HCT116 (cell line): ENCODE results near the gene OR5P2. TPM values are rescaled to one million over a fixed set of nuclear protein-coding genes. Genes with fewer than 3 reads are reported as not detected.

ENCODE experiments used
- ATAC-seq: fragments of 200-7000 bp; cut with Tn5 transposase; 2 replicates; pipeline ENCODE4 v1.9.1; 2020; ENCODE audit warnings: mild to moderate bottlenecking, moderate library complexity
- BruUV-seq: library from RNA; stranded (reverse); fragments of 400-500 nt; replicated peaks from 2 replicates; lab custom pipeline; 2021; lab: Mats Ljungman, UMichigan
- CTCF ChIA-PET: fragments of 300-600 bp; sonication (Branson Sonifier 250); formaldehyde crosslinking; loops from one replicate; lab custom pipeline; 2021; ENCODE audit warnings: antibody characterized with exemption; lab: Charles Lee
- POLR2A ChIA-PET: fragments of 300-600, 350-600 bp; sonication (Branson Sonifier 250); formaldehyde crosslinking; loops from one replicate; lab custom pipeline; 2021; ENCODE audit warnings: antibody characterized with exemption; lab: Charles Lee
- RAD21 ChIA-PET, 2 experiments: fragments of 300-600 bp; sonication (Branson Sonifier 250); formaldehyde crosslinking; loops; one replicate each; lab custom pipeline; 2023; ENCODE audit warnings: low total read pairs in 2 of 2; ENCODE audit not compliant: uncharacterized antibody in 2 of 2, unreplicated experiment in 2 of 2, low non-redundant PET in 1 of 2; lab: Charles Lee
- DNase-seq: peaks from one replicate; pipeline ENCODE4 v3.0.0-alpha.2; 2010; ENCODE audit warnings: low read depth, low spot score
- H2AFZ ChIP-seq: fragments of 200-600 bp; shearing (Covaris generic), sonication (generic); 2 replicates; pipeline ENCODE4 v1.6.1; 2017; ENCODE audit warnings: low read depth, mixed run types, mixed read lengths, antibody characterized with exemption, low read length; ENCODE audit not compliant: poor library complexity, severe bottlenecking
- H3K27ac ChIP-seq: 2 replicates; pipeline ENCODE4 v1.5.1; 2012; ENCODE audit warnings: low read depth, low read length
- H3K27me3 ChIP-seq: fragments of 200-600 bp; sonication (generic); 2 replicates; pipeline ENCODE4 v1.6.1; 2016; ENCODE audit warnings: mixed run types, low read length, mixed read lengths; ENCODE audit not compliant: insufficient read depth
- H3K36me3 ChIP-seq, 2 experiments: fragments of 200-500 bp in 1 of 2; fragments of 200-600 bp in 1 of 2; sonication (Bioruptor generic) in 1 of 2; sonication (generic) in 1 of 2; 2 replicates each; pipeline versions ENCODE4 v1.5.1 to v1.6.1; 2014 to 2016; ENCODE audit warnings: low read length in 2 of 2, inconsistent platforms in 1 of 2, mixed read lengths in 1 of 2, mixed run types in 1 of 2; ENCODE audit not compliant: insufficient read depth in 2 of 2, control insufficient read depth in 1 of 2
- H3K4me1 ChIP-seq, 2 experiments: fragments of 200-600 bp in 1 of 2; sonication (generic) in 1 of 2; 2 replicates each; pipeline versions ENCODE4 v1.5.1 to v1.6.1; 2012 to 2017; ENCODE audit warnings: low read length in 2 of 2, inconsistent platforms in 1 of 2, mild to moderate bottlenecking in 1 of 2, mixed read lengths in 1 of 2, mixed run types in 1 of 2, moderate library complexity in 1 of 2; ENCODE audit not compliant: insufficient read depth in 2 of 2, control insufficient read depth in 1 of 2
- H3K4me2 ChIP-seq: fragments of 200-600 bp; sonication (generic); 2 replicates; pipeline ENCODE4 v1.6.1; 2017; ENCODE audit warnings: mixed run types, low read length, mixed read lengths
- H3K4me3 ChIP-seq, 2 experiments: fragments of 200-600 bp in 1 of 2; sonication (generic) in 1 of 2; replicated peaks in 1 of 2; 2 replicates each; pipeline ENCODE4 v1.5.1; 2011 to 2016; ENCODE audit warnings: low read length in 2 of 2, control low read depth in 1 of 2, low read depth in 1 of 2, mild to moderate bottlenecking in 1 of 2, mixed read lengths in 1 of 2, mixed run types in 1 of 2
- H3K79me2 ChIP-seq: fragments of 200-600 bp; sonication (generic); 2 replicates; pipeline ENCODE4 v1.6.1; 2017; ENCODE audit warnings: mild to moderate bottlenecking, mixed run types, low read length, moderate library complexity, mixed read lengths; ENCODE audit not compliant: insufficient read depth
- H3K9ac ChIP-seq: fragments of 200-600 bp; sonication (generic); 2 replicates; pipeline ENCODE4 v1.6.1; 2016; ENCODE audit warnings: low read length, mixed read lengths
- H3K9me2 ChIP-seq: fragments of 200-600 bp; sonication (generic), shearing (Covaris generic); 2 replicates; pipeline ENCODE4 v1.6.1; 2017; ENCODE audit warnings: mixed run types, mild to moderate bottlenecking, moderate library complexity; ENCODE audit not compliant: insufficient read depth
- H3K9me3 ChIP-seq, 2 experiments: fragments of 200-500 bp in 1 of 2; fragments of 200-600 bp in 1 of 2; sonication (Bioruptor generic) in 1 of 2; sonication (generic) in 1 of 2; 2 replicates each; pipeline ENCODE4 v1.6.1; 2014 to 2017; ENCODE audit warnings: low read length in 2 of 2, mixed read lengths in 2 of 2, inconsistent platforms in 1 of 2, low read depth in 1 of 2, mild to moderate bottlenecking in 1 of 2, mixed run types in 1 of 2, moderate library complexity in 1 of 2; ENCODE audit not compliant: control insufficient read depth in 1 of 2, insufficient read depth in 1 of 2
- H4K20me1 ChIP-seq: fragments of 200-600 bp; sonication (generic), shearing (Covaris generic); 2 replicates; pipeline ENCODE4 v1.6.1; 2017; ENCODE audit warnings: mixed run types, mild to moderate bottlenecking, moderate library complexity; ENCODE audit not compliant: insufficient read depth
- CTCF ChIP-seq, 3 experiments: fragments of 200-600 bp in 1 of 3; sonication (generic) in 1 of 3; IDR thresholded peaks in 2 of 3; conservative IDR thresholded peaks in 1 of 3; 2 replicates each; pipeline ENCODE4 v1.5.1; 2012 to 2017; ENCODE audit warnings: low read depth in 2 of 3, low read length in 2 of 3, antibody characterized with exemption in 1 of 3, borderline replicate concordance in 1 of 3, control low read depth in 1 of 3, mild to moderate bottlenecking in 1 of 3, mixed read lengths in 1 of 3, mixed run types in 1 of 3, moderate library complexity in 1 of 3; ENCODE audit not compliant: insufficient read depth in 1 of 3
- EGR1 ChIP-seq: IDR thresholded peaks from 2 replicates; pipeline ENCODE4 v1.6.1; 2012; ENCODE audit warnings: low read depth
- EZH2 ChIP-seq: fragments of 200-600 bp; sonication (generic); IDR thresholded peaks from 2 replicates; pipeline ENCODE4 v1.6.1; 2017; ENCODE audit warnings: antibody characterized with exemption, mixed run types
- FOSL1 ChIP-seq: IDR thresholded peaks from 2 replicates; pipeline ENCODE4 v1.6.1; 2012; ENCODE audit warnings: low read depth
- POLR2AphosphoS5 ChIP-seq: IDR thresholded peaks from 2 replicates; pipeline ENCODE4 v1.6.1; 2011; ENCODE audit warnings: mild to moderate bottlenecking, low read depth, low read length, moderate library complexity
- RAD21 ChIP-seq: IDR thresholded peaks from 2 replicates; pipeline ENCODE4 v1.6.1; 2012; ENCODE audit warnings: low read depth, mild to moderate bottlenecking
- REST ChIP-seq: IDR thresholded peaks from 2 replicates; pipeline ENCODE4 v1.6.1; 2012; ENCODE audit warnings: low read depth
- SRF ChIP-seq: IDR thresholded peaks from 2 replicates; pipeline ENCODE4 v1.6.1; 2012; ENCODE audit warnings: low read depth
- TCF7L2 ChIP-seq: IDR thresholded peaks from 2 replicates; pipeline ENCODE4 v1.7.0; 2011; ENCODE audit warnings: borderline replicate concordance, inconsistent platforms; ENCODE audit not compliant: insufficient read depth, insufficient read length; ENCODE audit errors: extremely low read depth
- ZBTB33 ChIP-seq: IDR thresholded peaks from 2 replicates; pipeline ENCODE4 v1.6.1; 2011; ENCODE audit warnings: mild to moderate bottlenecking, low read length, moderate library complexity; ENCODE audit not compliant: insufficient replicate concordance; ENCODE audit errors: extremely low read depth
- intact Hi-C: fragments of 100-400 bp; cut with micrococcal nuclease; formaldehyde crosslinking; loops from 2 replicates; pipeline ENCODE4 v1.10.0; 2022
- total RNA-seq: library from RNA; stranded (reverse); gene quantifications from one replicate; pipeline ENCODE4 v1.2.1, GENCODE V29; 2021; ENCODE audit not compliant: unreplicated experiment

OR5P2 gene
- total RNA-seq, 1 experiment from 2014 or later, result not detected

- no peaks in the 10 kb centered on the region for H3K4me1 ChIP-seq
- no peak overlapping the region for H3K4me3 ChIP-seq
- no peaks in the 10 kb centered on the region for H4K20me1 ChIP-seq
- no peaks in the 10 kb centered on the region for H3K9me3 ChIP-seq
- peaks cover 40% of the 10 kb centered on the region for H3K27me3 ChIP-seq
- H2AFZ ChIP-seq, result no peak overlapping the region
- H3K36me3 ChIP-seq, result no peaks in the 10 kb centered on the region
- intact Hi-C loops, result no loop called here
- no peaks in the 10 kb centered on the region; the same call in 1 of the 2 replicates for H3K9me2 ChIP-seq
- H3K9ac ChIP-seq, result no peak overlapping the region
- H3K4me2 ChIP-seq, result no peak overlapping the region
- ATAC-seq, result no peak
- H3K27ac ChIP-seq, result no peak overlapping the region
- CTCF ChIA-PET, result no interaction called here
- no TSS peak for BruUV-seq
- H3K79me2 ChIP-seq, result no peaks in the 10 kb centered on the region
- RAD21 ChIA-PET, result no interaction called here
- POLR2A ChIA-PET, result no interaction called here
- no peak for DNase-seq
- TF ChIP-seq EZH2 (no peak), CTCF (IDR thresholded peaks at IDR 0.05 in 2 of 3, conservative IDR thresholded peaks at IDR 0.05 in 1 of 3; ENCODE audit: borderline replicate concordance in 1 of 3, insufficient read depth in 1 of 3, low read depth in 2 of 3, low read length in 2 of 3) (no peak), POLR2AphosphoS5 (no peak), SRF (no peak), REST (no peak), RAD21 (no peak), ZBTB33 (no peak), TCF7L2 (no peak), FOSL1 (no peak), EGR1 (no peak)
- TF ChIP-seq, all 23 proteins: peak for 0
Measured at GRCh38 chr11:7844521-7844920, 47.8 kb upstream of the OR5P2 start.
